Measurements from ENCODE around the gene SLC35B4.

GRCh38 chr7:134356421-134356936 lies 39.7 kb upstream of the SLC35B4 start:
- TF ChIP-seq EZH2 (IDR thresholded peaks at IDR 0.05; ENCODE audit: insufficient read depth, poor library complexity, severe bottlenecking) (no peak), EZH2phosphoT487 (IDR thresholded peaks at IDR 0.05; ENCODE audit: insufficient read depth, low read depth) (no peak)

Data from GM23248 (cell line).